Activated CD8-positive, alpha-beta T cell treated with anti-CD3 and anti-CD28 coated beads, Interleukin-2, amount 10 ng/mL, durations not matched to agents 7 days and 5 days (primary cell): ENCODE results near the gene VSTM1. TPM values are rescaled to one million over a fixed set of nuclear protein-coding genes. Genes with fewer than 3 reads are reported as not detected.
"Not testable (repeated sequence)": the region's sequence is repeated elsewhere in the genome, so short reads cannot be mapped to it uniquely, and the experiment has no call there.

Source experiments
- ATAC-seq: fragments of 150-1000 bp; cut with Tn5 transposase; one replicate; pipeline ENCODE4 v1.10.0; 2021; ENCODE audit warnings: moderate library complexity
- CTCF ChIA-PET: fragments of 350-600 bp; sonication (Branson Sonifier 250); formaldehyde crosslinking; loops from one replicate; lab custom pipeline; 2021; ENCODE audit warnings: antibody characterized with exemption; lab: Charles Lee
- POLR2A ChIA-PET: fragments of 350-600 bp; sonication (Branson Sonifier 250); formaldehyde crosslinking; loops from one replicate; lab custom pipeline; 2021; ENCODE audit warnings: antibody characterized with exemption; lab: Charles Lee
- DNase-seq: peaks from one replicate; pipeline ENCODE4 v3.0.0-alpha.2; 2020
- H3K27ac Mint-ChIP-seq: one replicate; pipeline ENCODE4 v1.8.0; 2021; ENCODE audit warnings: mild to moderate bottlenecking, mixed read lengths
- H3K27me3 Mint-ChIP-seq: one replicate; pipeline ENCODE4 v1.8.0; 2021; ENCODE audit warnings: low read depth, mixed read lengths
- H3K36me3 Mint-ChIP-seq: one replicate; pipeline ENCODE4 v1.8.0; 2021; ENCODE audit warnings: low read depth, mixed read lengths
- H3K4me1 Mint-ChIP-seq: one replicate; pipeline ENCODE4 v1.8.0; 2021; ENCODE audit warnings: low read depth, mixed read lengths
- H3K4me3 Mint-ChIP-seq: one replicate; pipeline ENCODE4 v1.8.0; 2021; ENCODE audit warnings: mild to moderate bottlenecking, mixed read lengths
- H3K9me3 Mint-ChIP-seq: one replicate; pipeline ENCODE4 v1.8.0; 2022; ENCODE audit warnings: mixed read lengths; ENCODE audit not compliant: insufficient read depth
- total RNA-seq, 2 experiments: library from RNA; stranded (reverse); gene quantifications; one replicate each; pipeline ENCODE4 v1.2.3, GENCODE V29; 2021

The VSTM1 gene
- total RNA-seq, 2 experiments from 2014 or later, result not detected

DNA sequence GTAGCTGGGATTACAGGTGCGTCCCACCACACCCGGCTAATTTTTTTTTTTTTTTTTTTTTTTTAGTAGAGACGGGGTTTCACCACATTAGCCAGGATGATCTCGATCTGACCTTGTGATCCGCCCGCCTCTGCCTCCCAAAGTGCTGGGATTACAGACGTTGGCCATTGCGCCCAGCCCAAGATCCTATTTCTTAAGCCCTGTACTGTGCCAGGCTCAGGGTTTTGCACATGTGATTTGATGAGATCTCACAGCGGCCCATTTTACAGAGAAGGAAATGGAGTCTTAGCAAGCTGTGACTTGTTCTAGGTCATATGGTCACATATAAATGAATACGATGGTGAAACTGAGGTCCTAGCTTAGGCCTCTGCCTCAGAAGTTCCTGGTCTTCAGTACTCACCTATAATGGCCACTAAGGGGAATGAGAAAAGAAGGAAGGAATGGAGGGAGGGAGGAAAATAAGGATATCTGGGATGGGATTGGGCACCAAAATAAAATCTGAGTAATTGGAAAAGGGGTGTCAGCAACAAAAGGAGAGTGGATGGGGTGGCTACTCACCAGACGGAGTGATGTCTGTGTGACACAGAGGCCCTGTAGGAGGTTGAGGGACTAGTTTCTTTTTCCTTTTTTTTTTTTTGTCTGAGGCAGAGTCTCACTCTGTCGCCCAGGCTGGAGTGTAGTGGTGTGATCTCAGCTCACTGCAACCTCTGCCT, 35.6 kb upstream of the VSTM1 start:
- Mint-ChIP-seq H3K27me3 (peaks cover 9% of the 10 kb centered on the region), H3K4me3 (no peak overlapping the region), H3K4me1 (peaks cover 33% of the 10 kb centered on the region), H3K27ac (no peak overlapping the region), H3K9me3 (no peaks in the 10 kb centered on the region), H3K36me3 (peaks cover 3% of the 10 kb centered on the region)
- CTCF ChIA-PET, result no interaction called here
- ATAC-seq, result no peak
- no peak for DNase-seq
- POLR2A ChIA-PET, result interaction anchor here (1.3 kb wide), 1 partner anchor 16 kb away, joined by 3 read pairs; the partner anchor contains the start of genes PRPF31 and TFPT

GRCh38 chr19:54096617-54097106, 33.0 kb upstream of the VSTM1 start:
- peaks cover 15% of the 10 kb centered on the region for H3K27me3 Mint-ChIP-seq
- H3K4me3 Mint-ChIP-seq, result peak overlapping the region; percentile 35
- no peak for DNase-seq
- H3K4me1 Mint-ChIP-seq, result peaks cover 23% of the 10 kb centered on the region
- ChIA-PET POLR2A (interaction anchor here (0.6 to 1.4 kb wide), 3 partner anchors 19 to 104 kb away, joined by 3 to 4 read pairs (median 3); partner anchors contain the start of genes CNOT3, PRPF31, RPS9 and TFPT), CTCF (interaction anchor here (1.5 kb wide), 1 partner anchor 385 kb away, joined by 3 read pairs; no protein-coding TSS in a partner anchor)
- H3K36me3 Mint-ChIP-seq, result no peaks in the 10 kb centered on the region
- ATAC-seq, result peak; percentile 55
- H3K27ac Mint-ChIP-seq, result no peak overlapping the region
- H3K9me3 Mint-ChIP-seq, result no peaks in the 10 kb centered on the region

DNA sequence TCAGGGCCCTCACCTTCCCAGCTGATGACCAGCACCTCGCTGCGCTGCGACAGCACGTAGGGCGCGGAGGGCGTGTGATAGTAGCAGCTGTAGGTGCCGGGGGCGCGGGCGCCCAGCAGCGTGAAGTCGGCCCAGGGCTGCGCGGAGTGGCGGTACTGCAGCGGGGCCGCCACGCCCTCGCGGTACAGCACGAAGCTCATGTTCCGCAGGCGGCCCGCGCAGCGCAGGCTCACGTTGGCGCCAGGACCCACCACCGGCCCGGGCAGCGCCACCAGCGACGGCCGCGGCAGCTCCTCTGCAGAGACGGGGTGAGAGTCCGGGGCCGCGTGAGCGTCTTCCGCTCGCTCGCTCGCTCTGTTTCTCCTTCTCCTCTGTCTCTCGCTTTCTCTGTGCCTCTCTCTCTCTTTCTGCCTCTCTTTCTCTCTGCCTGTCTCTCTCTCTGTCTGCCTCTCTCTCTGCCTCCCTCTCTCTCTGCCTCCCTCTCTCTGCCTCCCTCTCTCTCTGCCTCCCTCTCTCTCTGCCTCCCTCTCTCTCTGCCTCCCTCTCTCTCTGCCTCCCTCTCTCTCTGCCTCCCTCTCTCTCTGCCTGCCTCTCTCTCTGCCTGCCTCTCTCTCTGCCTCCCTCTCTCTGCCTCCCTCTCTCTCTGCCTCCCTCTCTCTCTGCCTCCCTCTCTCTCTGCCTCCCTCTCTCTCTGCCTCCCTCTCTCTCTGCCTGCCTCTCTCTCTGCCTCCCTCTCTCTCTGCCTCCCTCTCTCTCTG, 32.3 kb upstream of the VSTM1 start:
- Mint-ChIP-seq H3K27ac (peak overlapping the region; percentile 76), H3K4me3 (peak overlapping the region; percentile 52), H3K27me3 (peaks cover 15% of the 10 kb centered on the region), H3K4me1 (peaks cover 20% of the 10 kb centered on the region)
- not testable (repeated sequence) for H3K9me3 Mint-ChIP-seq, H3K36me3 Mint-ChIP-seq
- ATAC-seq (peak; percentile 84), DNase-seq (peak; percentile 64)
- POLR2A ChIA-PET, result interaction anchor here (0.9 to 1.4 kb wide), 3 partner anchors 20 to 105 kb away, joined by 3 to 5 read pairs (median 4); partner anchors contain the start of genes CNOT3, PRPF31 and TFPT
- CTCF ChIA-PET, result interaction anchor here (1.5 to 2.0 kb wide), 2 partner anchors 66 to 385 kb away, joined by 3 to 6 read pairs; no protein-coding TSS in a partner anchor

DNA sequence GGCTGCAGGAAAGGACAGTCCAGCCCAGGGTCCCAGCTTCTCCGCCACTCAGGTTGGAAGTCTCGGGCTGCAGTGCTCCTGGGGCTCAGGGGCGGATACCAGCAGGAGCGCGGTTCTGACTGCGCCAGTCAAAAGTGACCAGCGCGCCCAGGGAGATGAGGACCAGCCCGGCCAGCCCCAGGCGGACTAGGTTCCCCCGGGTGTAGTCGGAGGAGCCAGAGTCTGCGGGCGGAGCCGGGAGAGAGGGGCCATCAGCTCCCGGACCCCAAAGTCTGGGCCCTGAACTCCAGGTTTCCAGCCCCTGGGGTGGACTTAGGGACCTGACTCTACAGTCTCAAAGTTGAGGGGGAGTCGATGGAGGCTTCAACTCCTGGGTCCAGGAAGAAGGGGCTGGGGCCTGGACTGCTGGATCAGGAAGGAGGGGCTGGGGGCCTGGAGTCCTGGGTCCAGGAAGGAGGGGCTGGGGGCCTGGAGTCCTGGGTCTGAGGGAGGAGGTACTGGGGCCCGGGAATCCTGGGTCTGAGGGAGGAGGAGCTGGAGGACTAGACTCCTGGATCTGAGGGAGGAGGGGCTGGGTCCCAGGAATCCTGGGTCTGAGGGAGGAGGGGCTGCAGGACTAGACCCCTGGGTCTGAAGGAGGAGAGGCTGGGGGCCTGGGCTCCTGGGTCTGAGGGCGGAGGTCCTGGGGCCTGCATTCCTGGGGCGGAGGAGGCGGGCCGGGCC, 31.6 kb upstream of the VSTM1 start:
- ChIA-PET POLR2A (interaction anchor here (0.9 to 1.4 kb wide), 3 partner anchors 20 to 106 kb away, joined by 3 to 5 read pairs (median 4); partner anchors contain the start of genes CNOT3, PRPF31 and TFPT), CTCF (interaction anchor here (1.3 to 2.0 kb wide), 2 partner anchors 42 to 65 kb away, joined by 3 to 6 read pairs; no protein-coding TSS in a partner anchor)
- no peak overlapping the region for H3K27ac Mint-ChIP-seq
- no peak for DNase-seq
- H3K4me3 Mint-ChIP-seq, result peak overlapping the region; percentile 52
- no peaks in the 10 kb centered on the region for H3K36me3 Mint-ChIP-seq
- H3K4me1 Mint-ChIP-seq, result peaks cover 20% of the 10 kb centered on the region
- H3K9me3 Mint-ChIP-seq, result no peaks in the 10 kb centered on the region
- H3K27me3 Mint-ChIP-seq, result peaks cover 15% of the 10 kb centered on the region
- ATAC-seq, result no peak

DNA sequence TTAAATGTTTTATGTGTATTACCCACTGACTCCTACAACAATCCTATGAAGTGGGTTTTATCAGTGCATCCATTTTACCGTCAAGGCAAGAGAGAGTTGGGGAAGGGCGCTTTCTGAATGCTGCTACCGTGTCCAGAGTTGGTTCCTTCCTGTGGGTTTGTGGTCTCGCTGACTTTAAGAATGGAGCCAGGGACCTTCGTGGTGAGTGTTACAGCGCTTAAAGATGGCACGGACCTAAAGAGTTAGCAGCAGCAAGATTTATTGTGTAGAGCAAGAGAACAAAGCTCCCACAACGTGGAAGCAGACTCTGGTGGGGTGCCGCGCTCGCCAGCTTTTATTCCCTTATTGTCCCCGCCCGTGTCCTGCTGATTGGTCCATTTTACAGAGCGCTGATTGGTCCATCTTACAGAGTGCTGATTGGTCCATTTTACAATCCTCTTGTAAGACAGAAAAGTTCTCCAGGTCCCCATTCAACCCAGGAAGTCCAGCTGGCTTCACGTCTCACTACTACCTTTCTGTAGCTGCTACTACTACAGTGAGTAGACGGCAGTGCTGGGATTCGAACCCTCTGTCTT, 30.8 kb upstream of the VSTM1 start:
- DNase-seq (no peak), ATAC-seq (no peak)
- no peak overlapping the region for H3K27ac Mint-ChIP-seq
- H3K9me3 Mint-ChIP-seq, result no peaks in the 10 kb centered on the region
- CTCF ChIA-PET, result interaction anchor here (1.3 to 2.0 kb wide), 2 partner anchors 42 to 64 kb away, joined by 3 to 6 read pairs; no protein-coding TSS in a partner anchor
- H3K36me3 Mint-ChIP-seq, result no peaks in the 10 kb centered on the region
- peaks cover 20% of the 10 kb centered on the region for H3K4me1 Mint-ChIP-seq
- H3K27me3 Mint-ChIP-seq, result peaks cover 15% of the 10 kb centered on the region
- POLR2A ChIA-PET, result interaction anchor here (1.4 kb wide), 1 partner anchor 106 kb away, joined by 5 read pairs; no protein-coding TSS in a partner anchor
- H3K4me3 Mint-ChIP-seq, result no peak overlapping the region

GRCh38 chr19:54084410-54084809, 20.7 kb upstream of the VSTM1 start:
- no peak for ATAC-seq
- POLR2A ChIA-PET, result no interaction called here

GRCh38 chr19:54081032-54081431, 17.3 kb upstream of the VSTM1 start, which contains the start of gene TARM1:
Gene TARM1, minus strand, starts transcription at chr19:54081365. Its CDS starts 25 bp downstream, at chr19:54081340.
- no peaks in the 10 kb centered on the region for H3K36me3 Mint-ChIP-seq
- peaks cover 6% of the 10 kb centered on the region for H3K9me3 Mint-ChIP-seq
- ChIA-PET POLR2A (no interaction called here), CTCF (no interaction called here)
- no peak within 1 kb of the TSS for H3K27ac Mint-ChIP-seq
- ATAC-seq (no peak), DNase-seq (no peak)
- H3K4me3 Mint-ChIP-seq, result no peak within 1 kb of the TSS
- H3K4me1 Mint-ChIP-seq, result no peaks in the 10 kb centered on the region
- no peaks in the 10 kb centered on the region for H3K27me3 Mint-ChIP-seq

More at GRCh38 chr19:54084410-54084809, 20.7 kb upstream of the VSTM1 start:
- no peaks in the 10 kb centered on the region for H3K27me3 Mint-ChIP-seq
- H3K4me3 Mint-ChIP-seq, result no peak overlapping the region
- DNase-seq, result no peak
- no peak overlapping the region for H3K27ac Mint-ChIP-seq
- CTCF ChIA-PET, result no interaction called here
- H3K9me3 Mint-ChIP-seq, result peaks cover 6% of the 10 kb centered on the region
- H3K36me3 Mint-ChIP-seq, result no peaks in the 10 kb centered on the region
- no peaks in the 10 kb centered on the region for H3K4me1 Mint-ChIP-seq

DNA sequence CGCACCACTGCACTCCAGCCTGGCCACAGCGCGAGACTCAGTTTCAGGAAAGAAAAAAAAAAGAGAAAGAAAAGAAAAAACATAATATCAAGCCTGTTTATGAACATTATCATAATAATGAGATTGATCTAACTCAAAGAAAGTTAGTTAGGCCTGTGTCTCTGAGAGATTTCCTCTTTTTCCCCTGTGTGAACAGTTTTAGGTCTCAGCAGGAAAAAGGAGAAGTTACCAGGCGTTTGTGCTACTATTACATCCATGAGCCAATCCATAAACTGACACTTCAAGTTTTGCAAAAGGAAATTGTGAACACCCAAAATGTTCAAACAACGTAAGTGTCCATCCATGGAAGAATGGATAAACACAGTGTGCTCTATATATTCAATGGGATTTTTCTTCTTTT, 13.6 kb upstream of the VSTM1 start:
- Mint-ChIP-seq H3K27me3 (no peaks in the 10 kb centered on the region), H3K4me1 (no peaks in the 10 kb centered on the region), H3K9me3 (no peaks in the 10 kb centered on the region), H3K4me3 (no peak overlapping the region), H3K27ac (no peak overlapping the region), H3K36me3 (no peaks in the 10 kb centered on the region)
- ChIA-PET POLR2A (no interaction called here), CTCF (no interaction called here)
- DNase-seq, result no peak
- ATAC-seq, result no peak

- ChIA-PET CTCF (no interaction called here), POLR2A (no interaction called here)
- Mint-ChIP-seq H3K27ac (no peak overlapping the region), H3K36me3 (no peaks in the 10 kb centered on the region), H3K4me3 (no peak overlapping the region), H3K27me3 (no peaks in the 10 kb centered on the region), H3K9me3 (no peaks in the 10 kb centered on the region), H3K4me1 (no peaks in the 10 kb centered on the region)
- ATAC-seq (no peak), DNase-seq (no peak)
These were observed 11.2 kb upstream of the VSTM1 start for GRCh38 chr19:54074851-54075250.

DNA sequence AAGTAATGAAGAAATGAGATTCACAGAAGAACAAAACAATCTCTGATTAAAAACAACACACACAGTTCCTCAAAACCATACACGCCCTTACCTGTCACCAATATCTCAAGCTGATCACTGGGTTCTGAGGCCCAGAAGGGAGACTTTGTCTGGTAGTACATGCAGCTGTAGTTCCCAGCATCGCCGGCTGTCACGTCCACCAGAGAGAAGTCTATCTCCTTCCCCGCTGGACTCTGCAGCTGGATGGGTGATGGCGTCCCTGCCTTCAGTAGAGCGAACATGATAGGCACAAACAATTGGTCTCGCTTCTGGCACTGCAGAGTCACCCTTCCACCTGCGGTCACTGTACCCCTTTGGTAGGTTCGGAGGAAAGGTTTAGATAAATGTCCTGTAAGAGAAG, 10.1 kb upstream of the VSTM1 start:
- Mint-ChIP-seq H3K9me3 (no peaks in the 10 kb centered on the region), H3K4me1 (no peaks in the 10 kb centered on the region), H3K4me3 (no peak overlapping the region), H3K36me3 (no peaks in the 10 kb centered on the region), H3K27me3 (no peaks in the 10 kb centered on the region), H3K27ac (no peak overlapping the region)
- ChIA-PET POLR2A (no interaction called here), CTCF (no interaction called here)
- DNase-seq, result no peak
- no peak for ATAC-seq

DNA sequence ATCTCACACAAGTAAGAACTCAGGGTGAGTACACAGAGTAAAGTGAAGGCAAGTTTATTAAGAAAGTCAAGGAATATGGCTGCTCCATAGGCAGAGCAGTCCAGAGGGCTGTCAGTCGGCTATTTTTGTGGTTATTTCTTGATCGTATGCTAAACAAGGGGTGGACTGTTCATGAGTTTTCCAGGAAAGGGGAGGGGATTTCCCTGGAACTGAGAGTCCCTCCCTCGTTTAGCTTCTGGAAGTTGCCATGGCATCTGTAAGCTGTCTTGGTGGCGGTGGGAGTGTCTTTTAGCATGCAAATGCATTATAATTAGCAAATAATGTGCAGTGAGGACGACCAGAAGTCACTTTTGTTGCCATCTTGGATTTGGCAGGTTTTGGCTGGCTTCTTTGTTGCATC, 5.8 kb upstream of the VSTM1 start:
- H3K36me3 Mint-ChIP-seq, result no peaks in the 10 kb centered on the region
- H3K27ac Mint-ChIP-seq, result no peak overlapping the region
- POLR2A ChIA-PET, result no interaction called here
- ATAC-seq, result no peak
- no peaks in the 10 kb centered on the region for H3K4me1 Mint-ChIP-seq
- no peaks in the 10 kb centered on the region for H3K27me3 Mint-ChIP-seq
- DNase-seq, result no peak
- CTCF ChIA-PET, result no interaction called here
- H3K4me3 Mint-ChIP-seq, result no peak overlapping the region
- no peaks in the 10 kb centered on the region for H3K9me3 Mint-ChIP-seq
